GM21423 (cell line): Measurements from ENCODE around the gene CDH12.
"Not testable (repeated sequence)": the region's sequence is repeated elsewhere in the genome, so short reads cannot be mapped to it uniquely, and the experiment has no call there.

Source experiments
- ATAC-seq: cut with Tn5 transposase; IDR thresholded peaks from one replicate; pipeline ENCODE4 v1.9.1; 2021; ENCODE audit warnings: mild to moderate bottlenecking, moderate library complexity; ENCODE audit not compliant: unreplicated experiment

The CDH12 gene

DNA sequence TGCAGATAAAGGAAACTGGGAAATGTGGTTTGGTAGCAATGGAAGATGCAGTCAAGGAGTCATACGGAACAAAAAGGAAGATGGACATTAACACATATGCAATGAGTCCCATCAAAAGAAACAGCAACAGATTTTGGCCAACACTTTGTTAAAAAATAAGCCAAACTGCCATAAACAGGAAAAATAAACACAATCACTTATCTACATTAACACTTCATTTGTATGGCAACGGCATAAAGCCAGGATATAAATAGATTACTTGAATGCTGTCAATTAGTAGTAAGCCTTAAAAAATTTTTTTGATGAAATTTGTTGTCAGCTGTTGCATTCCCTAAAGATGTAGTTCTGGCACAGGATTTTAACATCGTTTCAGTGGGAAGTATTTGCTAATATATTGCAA, 190.8 kb downstream of the CDH12 start:
- ATAC-seq: no peak

DNA sequence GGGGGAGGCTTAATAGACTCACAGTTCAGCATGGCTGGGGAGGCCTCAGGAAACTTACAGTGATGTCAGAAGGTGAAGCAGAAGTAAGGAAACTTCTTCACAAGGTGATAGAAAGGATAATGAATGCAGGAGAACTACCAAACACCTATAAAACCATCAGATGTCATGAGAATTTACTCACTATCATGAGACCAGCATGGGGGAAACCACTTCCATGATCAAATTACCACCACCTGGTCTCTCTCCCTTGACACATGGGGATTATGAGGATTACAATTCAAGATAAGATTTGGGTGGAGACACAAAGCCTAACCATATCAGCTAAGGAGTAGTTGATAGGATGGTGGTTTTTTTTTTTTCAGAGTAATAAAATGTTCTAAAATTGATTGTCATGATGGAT, 201.8 kb downstream of the CDH12 start:
- ATAC-seq: no peak

- ATAC-seq: no peak
These were observed 202.6 kb downstream of the CDH12 start for GRCh38 chr5:22650511-22650910.

DNA sequence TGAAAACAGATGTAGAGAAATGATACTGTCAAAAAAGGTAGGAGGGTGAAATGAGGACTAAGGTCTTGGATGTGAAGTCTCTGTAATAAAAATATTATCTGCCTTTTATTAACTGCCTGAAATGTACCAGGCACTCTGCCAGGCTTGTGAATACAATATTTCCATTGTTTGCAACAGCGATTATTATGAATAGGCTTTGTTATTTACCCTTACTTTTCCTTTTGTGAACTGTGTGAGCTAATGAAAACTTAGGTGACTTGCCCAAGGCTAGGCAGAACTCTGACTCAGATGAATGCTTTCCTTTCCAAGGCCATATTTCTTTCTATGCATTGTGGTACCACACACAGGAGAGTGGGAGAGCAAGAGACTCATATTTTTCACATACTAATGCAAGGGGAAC, 204.1 kb downstream of the CDH12 start:
- no peak for ATAC-seq

GRCh38 chr5:22644859-22645258, 208.3 kb downstream of the CDH12 start:
- no peak for ATAC-seq

GRCh38 chr5:22643356-22643755, 209.8 kb downstream of the CDH12 start:
- no peak for ATAC-seq

DNA sequence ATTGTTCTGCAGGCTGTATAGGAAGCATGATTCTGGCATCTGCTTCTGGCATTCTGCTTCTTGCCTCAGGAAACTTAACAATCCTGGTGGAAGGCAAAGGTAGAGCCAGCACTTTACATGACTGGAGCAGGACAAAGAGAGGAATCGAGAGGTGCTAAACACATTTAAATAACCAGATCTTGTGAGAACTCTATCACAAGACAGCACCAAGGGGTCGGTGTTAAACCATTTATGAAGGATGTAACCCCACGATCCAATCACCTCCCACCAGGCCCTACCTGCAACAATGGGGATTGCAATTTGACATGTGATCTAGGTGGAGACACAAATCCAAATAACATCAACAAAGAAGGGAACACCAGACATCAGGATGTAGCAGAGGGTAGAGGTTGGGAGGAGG, 221.5 kb downstream of the CDH12 start:
- no peak for ATAC-seq

GRCh38 chr5:22627029-22627428, 226.1 kb downstream of the CDH12 start:
- ATAC-seq: no peak

DNA sequence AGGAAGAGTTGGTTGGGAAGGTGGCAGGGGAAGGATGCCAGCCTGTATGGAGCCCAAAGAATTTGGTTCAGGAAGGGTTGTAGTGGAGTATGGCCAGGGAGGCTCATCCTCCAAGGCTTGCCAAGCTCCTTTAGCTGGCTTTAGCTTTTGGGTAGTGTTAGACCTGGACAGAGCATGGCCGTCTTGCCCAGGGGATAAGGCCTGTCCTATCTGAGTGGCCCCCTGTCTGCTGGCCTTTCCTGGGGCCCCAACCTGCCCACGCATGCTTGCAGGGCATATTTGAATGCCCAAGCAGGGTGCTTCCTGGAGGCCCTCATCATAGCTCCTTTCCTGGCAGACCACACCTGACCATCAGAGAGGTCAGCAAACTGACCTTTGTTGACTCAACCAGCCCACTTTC, 227.7 kb downstream of the CDH12 start:
- ATAC-seq: no peak

DNA sequence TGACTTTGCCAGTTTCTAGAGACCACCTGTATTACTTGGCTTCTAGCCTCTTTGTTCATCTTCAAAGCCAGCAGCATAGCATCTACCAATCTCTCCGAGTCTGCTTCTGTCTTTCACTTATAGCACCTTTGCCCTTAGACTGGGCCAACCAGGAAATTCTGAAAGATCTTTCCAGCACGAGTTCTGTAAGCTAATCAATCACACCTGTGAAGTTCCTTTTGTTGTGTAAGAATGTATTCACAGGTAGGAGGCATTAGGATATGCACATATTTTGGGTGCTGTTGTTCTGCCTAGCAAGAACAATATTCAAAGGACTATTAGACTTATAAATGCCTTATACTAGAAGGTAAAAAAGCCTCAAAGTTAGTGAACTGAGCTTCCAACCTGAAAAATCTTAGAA, 232.1 kb downstream of the CDH12 start:
- no peak for ATAC-seq

- no peak for ATAC-seq
These were observed 237.2 kb downstream of the CDH12 start for GRCh38 chr5:22615964-22616363.

DNA sequence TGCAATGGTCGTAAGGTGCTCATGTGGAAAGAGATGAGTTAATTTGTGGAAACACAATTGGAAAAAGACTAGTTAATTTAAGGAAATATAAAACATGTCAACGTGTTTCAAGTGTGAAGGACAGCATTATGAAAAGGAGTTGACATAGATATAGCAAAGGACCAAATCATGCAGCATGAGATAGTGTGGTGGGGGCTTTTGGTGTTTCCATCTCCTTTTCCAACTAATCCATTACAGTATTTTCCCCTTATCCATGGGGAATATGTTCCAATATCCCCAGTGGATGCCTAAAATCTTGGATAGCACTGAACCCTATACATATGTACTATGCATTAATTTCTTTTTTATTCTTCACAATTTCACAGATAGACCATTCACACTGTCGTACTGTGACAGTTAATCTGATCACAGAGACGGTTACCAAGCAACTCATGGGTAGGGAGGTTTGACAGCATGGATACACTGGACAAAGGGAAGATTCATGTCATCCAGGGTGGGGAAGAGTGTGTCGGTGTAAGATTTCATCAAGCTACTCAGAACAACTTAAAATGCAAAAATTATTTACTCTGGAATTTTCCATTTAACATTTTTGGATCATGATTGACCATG, 238.6 kb downstream of the CDH12 start:
- ATAC-seq: no peak

- no peak for ATAC-seq
These were observed 240.2 kb downstream of the CDH12 start for GRCh38 chr5:22612928-22613327.

GRCh38 chr5:22611327-22611726, 241.8 kb downstream of the CDH12 start:
- no peak for ATAC-seq

- not testable (repeated sequence) for ATAC-seq
These were observed 245.6 kb downstream of the CDH12 start for GRCh38 chr5:22607498-22607897.

DNA sequence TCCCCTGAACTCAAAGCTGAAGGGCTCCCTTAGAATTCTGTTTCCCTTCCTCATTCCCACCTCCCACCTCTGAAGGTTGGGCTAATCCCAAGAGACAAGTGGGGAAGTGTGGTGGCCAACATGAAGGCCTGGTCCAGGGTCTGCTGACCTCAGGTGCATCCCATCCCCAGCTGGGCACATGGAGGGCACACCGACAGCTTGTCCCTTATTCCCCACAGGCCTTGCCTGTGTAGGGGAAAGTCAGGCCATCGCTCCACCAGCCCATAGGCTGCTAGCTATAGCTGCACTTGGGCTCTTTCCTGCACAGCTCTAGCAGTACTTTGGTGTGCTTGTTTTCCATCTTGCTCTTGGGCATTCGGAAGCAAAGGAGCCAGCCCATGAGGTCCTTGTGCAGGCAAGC, 247.7 kb downstream of the CDH12 start:
- no peak for ATAC-seq

GRCh38 chr5:22604711-22605110, 248.4 kb downstream of the CDH12 start:
- ATAC-seq: no peak

DNA sequence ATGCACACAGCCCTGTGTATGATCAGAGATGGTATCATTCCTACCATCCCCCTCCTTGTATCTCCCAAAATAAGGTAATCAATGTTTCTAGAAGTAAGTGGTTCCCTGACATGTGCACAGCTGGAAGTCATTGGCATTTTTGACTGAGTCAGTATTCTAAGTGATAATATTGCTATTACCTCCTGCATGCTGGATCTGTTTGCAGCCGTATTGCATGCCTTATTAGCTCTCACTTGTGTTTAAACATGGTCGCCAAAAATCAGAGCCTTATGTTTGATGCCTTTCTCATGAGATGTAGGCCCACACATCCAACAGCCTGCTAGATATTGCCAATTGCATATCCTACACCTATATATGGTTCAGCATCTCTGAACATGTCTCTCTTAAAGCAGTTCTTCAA, 254.3 kb downstream of the CDH12 start:
- no peak for ATAC-seq

- ATAC-seq: no peak
These were observed 256.7 kb downstream of the CDH12 start for GRCh38 chr5:22596404-22596970.

DNA sequence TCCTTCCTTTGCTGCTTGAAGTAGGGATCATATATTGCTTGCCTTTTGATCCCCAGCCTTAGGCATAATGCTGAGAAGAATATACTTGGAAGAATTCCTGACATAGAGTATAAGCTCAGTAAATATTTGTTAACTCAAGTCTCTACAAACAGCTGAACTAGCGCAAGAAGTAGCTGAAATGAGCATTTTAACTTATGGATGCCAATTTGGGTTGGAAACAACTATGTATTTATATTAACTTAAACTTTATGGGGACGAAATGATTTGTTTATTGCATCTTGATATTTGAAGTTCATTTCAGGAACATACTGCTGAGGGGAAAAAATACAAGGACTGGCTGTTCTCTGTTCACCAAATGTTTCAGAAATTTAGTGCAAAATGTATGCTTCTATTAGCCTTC, 258.7 kb downstream of the CDH12 start:
- no peak for ATAC-seq

GRCh38 chr5:22593592-22593991, 259.6 kb downstream of the CDH12 start:
- ATAC-seq: no peak

GRCh38 chr5:22591461-22591860, 261.7 kb downstream of the CDH12 start:
- no peak for ATAC-seq

DNA sequence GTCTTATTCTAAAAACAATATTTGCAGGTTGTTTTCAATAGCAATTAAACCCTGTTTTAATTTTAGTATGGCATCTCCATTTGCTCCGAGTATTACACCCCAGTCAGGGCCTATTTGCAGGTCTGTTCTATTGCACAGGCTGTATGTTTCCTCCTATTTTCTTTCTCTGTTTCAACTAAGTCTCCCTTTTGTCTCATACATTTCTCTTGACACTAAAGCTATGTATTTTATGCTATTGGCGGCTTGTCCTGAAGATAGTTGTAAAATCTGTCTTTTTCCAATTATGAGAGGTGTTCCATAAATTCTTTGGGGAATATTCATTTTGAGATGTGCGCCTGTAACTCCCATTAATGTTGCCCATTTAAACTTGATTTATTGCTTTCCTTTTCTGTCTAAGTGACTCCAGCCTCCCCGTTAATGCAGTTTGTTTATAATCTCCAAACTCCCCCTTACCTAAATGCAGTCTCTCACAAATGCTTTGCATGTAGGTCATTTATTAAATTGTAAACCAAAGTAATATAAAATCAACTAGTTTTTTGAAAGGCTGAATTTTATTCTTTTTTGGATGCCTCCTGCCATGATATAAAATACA, 262.4 kb downstream of the CDH12 start:
- no peak for ATAC-seq
